ENCODE results near the gene OR10K1.

Gene OR10K1

DNA sequence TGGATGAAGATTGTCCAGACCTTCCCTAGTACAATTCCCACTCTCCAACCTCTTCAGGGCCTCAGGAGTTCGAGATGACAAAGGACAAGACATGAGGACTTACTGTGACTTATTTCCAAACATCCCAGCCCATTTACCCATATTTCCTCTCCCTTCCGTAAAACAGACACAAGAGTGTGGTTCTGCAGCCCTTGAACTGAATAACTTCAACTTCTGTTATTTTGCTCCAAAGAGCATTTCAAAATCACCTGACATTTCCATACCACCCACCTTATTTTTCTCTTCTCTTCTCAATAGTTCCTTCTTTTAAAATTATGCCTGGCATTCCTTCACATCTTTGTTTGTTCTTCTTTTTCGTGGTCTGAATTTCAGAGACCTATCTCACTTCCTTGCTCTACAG lies 26.9 kb upstream of the OR10K1 start:
- in situ Hi-C loops (cut with HindIII; ENCODE audit: low sequenced_read_pairs), result no loop called here
- no peak overlapping the region for H3K4me3 ChIP-seq (ENCODE audit: low read depth, low read length)
- no peak for DNase-seq (ENCODE audit: low read depth, low spot score)
- TF ChIP-seq, protein P1, sequence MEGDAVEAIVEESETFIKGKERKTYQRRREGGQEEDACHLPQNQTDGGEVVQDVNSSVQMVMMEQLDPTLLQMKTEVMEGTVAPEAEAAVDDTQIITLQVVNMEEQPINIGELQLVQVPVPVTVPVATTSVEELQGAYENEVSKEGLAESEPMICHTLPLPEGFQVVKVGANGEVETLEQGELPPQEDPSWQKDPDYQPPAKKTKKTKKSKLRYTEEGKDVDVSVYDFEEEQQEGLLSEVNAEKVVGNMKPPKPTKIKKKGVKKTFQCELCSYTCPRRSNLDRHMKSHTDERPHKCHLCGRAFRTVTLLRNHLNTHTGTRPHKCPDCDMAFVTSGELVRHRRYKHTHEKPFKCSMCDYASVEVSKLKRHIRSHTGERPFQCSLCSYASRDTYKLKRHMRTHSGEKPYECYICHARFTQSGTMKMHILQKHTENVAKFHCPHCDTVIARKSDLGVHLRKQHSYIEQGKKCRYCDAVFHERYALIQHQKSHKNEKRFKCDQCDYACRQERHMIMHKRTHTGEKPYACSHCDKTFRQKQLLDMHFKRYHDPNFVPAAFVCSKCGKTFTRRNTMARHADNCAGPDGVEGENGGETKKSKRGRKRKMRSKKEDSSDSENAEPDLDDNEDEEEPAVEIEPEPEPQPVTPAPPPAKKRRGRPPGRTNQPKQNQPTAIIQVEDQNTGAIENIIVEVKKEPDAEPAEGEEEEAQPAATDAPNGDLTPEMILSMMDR (IDR thresholded peaks at IDR 0.05; ENCODE audit: low read depth, low read length), result no peak

DNA sequence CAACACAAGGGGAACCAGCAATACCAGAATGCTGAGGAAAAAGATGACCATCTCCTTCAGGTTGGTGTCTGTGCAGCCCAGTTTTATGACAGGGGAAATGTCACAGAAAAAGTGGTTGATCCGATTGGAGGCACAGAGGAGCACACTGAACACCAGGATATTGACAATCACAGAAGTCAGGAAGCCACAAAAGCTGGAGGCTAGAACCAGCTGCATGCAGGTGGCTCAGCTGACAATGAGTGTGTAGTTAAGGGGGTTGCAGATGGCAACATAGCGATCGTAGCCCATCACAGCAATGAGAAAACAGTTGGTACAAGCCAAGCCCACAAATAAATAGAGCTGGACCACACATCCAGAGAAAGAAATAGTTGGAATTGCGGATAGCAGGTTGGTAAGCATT lies 16.3 kb upstream of the OR10K1 start:
- no peak overlapping the region for H3K4me3 ChIP-seq (ENCODE audit: low read depth, low read length)
- no peak for DNase-seq (ENCODE audit: low read depth, low spot score)
- in situ Hi-C loops (cut with HindIII; ENCODE audit: low sequenced_read_pairs), result no loop called here
- TF ChIP-seq, protein P1 (IDR thresholded peaks at IDR 0.05; ENCODE audit: low read depth, low read length), result no peak

DNA sequence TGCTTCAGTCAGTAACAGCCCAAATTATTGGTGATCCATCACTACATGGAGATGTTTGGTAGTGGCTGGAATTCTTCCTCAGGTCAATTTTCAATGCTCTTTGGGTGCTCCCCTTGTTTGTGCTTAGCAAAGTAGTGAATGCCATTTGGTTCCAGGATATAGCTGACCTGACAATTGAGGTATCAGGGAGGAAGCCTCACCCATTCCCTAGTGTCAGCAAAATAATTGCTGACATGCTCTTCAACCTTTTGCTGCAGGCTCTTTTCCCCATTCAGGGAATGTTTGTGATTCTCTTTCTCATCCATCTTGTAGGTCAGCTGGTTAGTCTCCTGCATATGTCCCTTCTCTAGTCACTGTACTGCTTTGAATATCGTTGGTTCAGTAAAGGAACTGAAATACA lies 7.1 kb upstream of the OR10K1 start:
- DNase-seq (ENCODE audit: low read depth, low spot score), result no peak
- TF ChIP-seq, protein P1 (IDR thresholded peaks at IDR 0.05; ENCODE audit: low read depth, low read length), result no peak
- no peak overlapping the region for H3K4me3 ChIP-seq (ENCODE audit: low read depth, low read length)
- in situ Hi-C loops (cut with HindIII; ENCODE audit: low sequenced_read_pairs), result no loop called here

DNA sequence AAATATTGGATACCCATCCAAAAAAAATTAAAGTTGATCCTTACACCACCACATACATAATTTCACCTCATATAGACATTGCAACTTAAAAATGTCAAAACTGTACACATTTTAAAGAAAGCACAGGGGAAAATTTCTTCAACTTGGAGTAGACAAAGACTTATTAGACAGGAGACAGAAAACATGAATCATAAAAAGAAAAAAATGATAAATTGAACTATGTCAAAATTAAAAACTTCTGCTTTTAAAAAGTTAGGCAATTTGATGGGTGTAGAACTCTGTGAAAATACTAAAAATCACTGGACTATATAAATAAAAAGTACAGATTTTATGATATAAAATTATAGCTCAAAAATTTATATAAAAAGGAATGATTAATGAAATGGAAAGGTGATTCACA lies 4.4 kb upstream of the OR10K1 start:
- DNase-seq (ENCODE audit: low read depth, low spot score), result no peak
- in situ Hi-C loops (cut with HindIII; ENCODE audit: low sequenced_read_pairs), result no loop called here
- no peak overlapping the region for H3K4me3 ChIP-seq (ENCODE audit: low read depth, low read length)

DNA sequence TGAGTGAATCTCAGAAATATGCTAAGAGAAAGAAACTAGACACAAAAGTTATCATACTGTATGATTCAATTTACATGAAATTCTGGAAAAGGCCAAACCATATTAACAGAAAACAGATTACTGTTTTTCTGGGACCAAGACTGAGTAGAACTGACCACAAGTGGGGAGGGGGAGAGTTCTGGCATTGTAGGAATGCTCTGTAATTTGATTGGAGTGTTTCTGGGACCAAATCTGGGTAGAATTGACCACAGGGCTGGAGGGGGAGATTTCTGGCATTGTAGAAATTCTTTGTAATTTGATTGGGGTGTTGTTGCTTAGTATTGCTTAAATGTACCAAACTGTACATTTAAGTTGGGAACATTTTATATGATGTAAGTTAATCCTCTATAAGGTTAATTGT lies 3.4 kb upstream of the OR10K1 start:
- DNase-seq (ENCODE audit: low read depth, low spot score), result no peak
- no peak overlapping the region for H3K4me3 ChIP-seq (ENCODE audit: low read depth, low read length)
- in situ Hi-C loops (cut with HindIII; ENCODE audit: low sequenced_read_pairs), result no loop called here
- TF ChIP-seq, protein P1 (IDR thresholded peaks at IDR 0.05; ENCODE audit: low read depth, low read length), result no peak

More for the DNA sequence above, 4.4 kb upstream of the OR10K1 start:
- TF ChIP-seq, protein P1 (IDR thresholded peaks at IDR 0.05; ENCODE audit: low read depth, low read length), result no peak

DNA sequence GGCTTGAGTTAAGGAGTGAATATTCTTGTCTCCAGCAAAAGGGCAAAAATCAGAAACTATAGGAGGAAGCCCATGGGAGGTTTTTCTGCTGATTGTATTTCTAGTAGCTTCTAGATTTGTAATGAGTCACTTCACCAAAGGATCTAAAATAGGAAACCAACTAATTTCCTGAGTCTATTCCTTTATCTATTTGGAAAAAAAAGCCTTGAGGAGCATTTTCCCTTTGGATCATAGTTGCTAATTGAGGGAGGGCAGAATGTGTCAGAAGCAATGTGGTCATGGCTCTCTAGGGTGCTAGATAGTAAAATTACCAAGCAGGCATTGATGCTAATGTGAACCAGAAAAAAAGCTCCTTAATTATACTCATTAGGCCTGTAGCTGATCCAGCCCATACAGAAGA lies 10.3 kb downstream of the OR10K1 start, which contains the start of gene OR10R2:
TSS of gene OR10R2 (plus strand) at position 301 of the 400 bp plus-strand sequence. CDS start 106 bp downstream, outside the sequence.
- in situ Hi-C loops (cut with HindIII; ENCODE audit: low sequenced_read_pairs), result no loop called here
- TF ChIP-seq, protein P1 (IDR thresholded peaks at IDR 0.05; ENCODE audit: low read depth, low read length), result no peak

DNA sequence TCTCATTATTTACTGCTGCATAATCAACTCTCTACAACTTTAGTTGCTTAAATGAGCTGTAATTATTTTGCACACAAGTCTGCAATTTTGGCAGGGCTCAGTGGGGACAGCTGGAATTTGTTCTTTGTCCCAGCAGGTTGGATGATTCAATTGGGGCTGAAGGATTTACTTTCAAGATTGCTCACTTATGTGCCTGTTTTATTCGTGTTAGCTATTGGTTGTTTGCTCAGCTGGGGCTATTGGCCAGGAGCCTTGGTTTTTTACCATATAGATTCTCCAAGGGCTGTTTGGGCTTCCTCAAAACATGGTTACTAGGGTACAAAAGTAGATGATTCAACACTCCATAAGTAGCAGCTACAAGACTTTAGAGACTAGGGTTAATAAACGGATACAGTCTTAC lies 23.8 kb downstream of the OR10K1 start:
- H3K4me3 ChIP-seq (ENCODE audit: low read depth, low read length), result no peak overlapping the region
- in situ Hi-C loops (cut with HindIII; ENCODE audit: low sequenced_read_pairs), result no loop called here
- no peak for DNase-seq (ENCODE audit: low read depth, low spot score)
- TF ChIP-seq, protein P1 (IDR thresholded peaks at IDR 0.05; ENCODE audit: low read depth, low read length), result no peak

More for the DNA sequence above, 10.3 kb downstream of the OR10K1 start, which contains the start of gene OR10R2:
- no peak within 1 kb of the TSS for H3K4me3 ChIP-seq (ENCODE audit: low read depth, low read length)
- no peak for DNase-seq (ENCODE audit: low read depth, low spot score)
